ENCODE measurements around the gene AGBL4. TPM values are rescaled to one million over a fixed set of nuclear protein-coding genes. Genes with fewer than 3 reads are reported as not detected.

Gene AGBL4
- polyA plus RNA-seq, 1 donor (not counting 4 experiments of a cell fraction or from before 2014, with no cell fraction given) = not detected

GRCh38 chr1:48495166-48495565 is 1528.6 kb downstream of the AGBL4 start:
- FAIRE-seq (no peak), DNase-seq (ENCODE audit: low read depth, low spot score) (no peak)
- Histone ChIP-seq H3K36me3 (ENCODE audit: control insufficient read depth in 2 of 2, extremely low read depth in 1 of 2, insufficient read depth in 2 of 2, low read length in 2 of 2) (no peaks in the 10 kb centered on the region), H3K79me2 (ENCODE audit: control insufficient read depth, insufficient read depth, low read length) (no peaks in the 10 kb centered on the region), H3K4me2 (ENCODE audit: control insufficient read depth, extremely low read depth, insufficient read depth, low read depth, low read length) (no peak overlapping the region), H3K9me1 (ENCODE audit: control insufficient read depth, extremely low read depth, insufficient read depth, low read length) (no peaks in the 10 kb centered on the region), H3K4me1 (ENCODE audit: control insufficient read depth, extremely low read depth, insufficient read depth, low read length) (peaks cover 11% of the 10 kb centered on the region), H3K27ac (ENCODE audit: control insufficient read depth, insufficient read depth, low read length) (no peak overlapping the region), H3K9me3 (ENCODE audit: control insufficient read depth, low read depth, low read length) (no peaks in the 10 kb centered on the region), H3K4me3 (ENCODE audit: control insufficient read depth in 2 of 3, extremely low read depth in 1 of 3, insufficient read depth in 2 of 3, low read depth in 1 of 3, low read length in 3 of 3) (no peak overlapping the region), H4K20me1 (ENCODE audit: control insufficient read depth, extremely low read depth, insufficient read depth, low read length) (no peaks in the 10 kb centered on the region), H2AFZ (ENCODE audit: control insufficient read depth, low read length) (no peak overlapping the region), H3K9ac (ENCODE audit: control insufficient read depth, extremely low read depth, insufficient read depth, low read length) (no peak overlapping the region), H3K27me3 (ENCODE audit: control insufficient read depth, extremely low read depth, insufficient read depth, low read length) (no peaks in the 10 kb centered on the region)
- TF ChIP-seq EZH2 (IDR thresholded peaks at IDR 0.05; ENCODE audit: low read length) (no peak), CTCF (optimal IDR thresholded peaks at IDR 0.05 in 1 of 3, IDR thresholded peaks at IDR 0.05 in 1 of 3, conservative IDR thresholded peaks at IDR 0.05 in 1 of 3; ENCODE audit: extremely low read depth in 1 of 3, insufficient read depth in 2 of 3, low read length in 3 of 3) (no peak)
- dilution Hi-C loops (cut with MboI; ENCODE audit: extremely low pct_ligation_motif_present, low sequenced_read_pairs) = no loop called here

GRCh38 chr1:48493970-48494769 is 1529.6 kb downstream of the AGBL4 start:
- dilution Hi-C loops (cut with MboI; ENCODE audit: extremely low pct_ligation_motif_present, low sequenced_read_pairs) = no loop called here
- Histone ChIP-seq H3K79me2 (ENCODE audit: control insufficient read depth, insufficient read depth, low read length) (no peaks in the 10 kb centered on the region), H3K27me3 (ENCODE audit: control insufficient read depth, extremely low read depth, insufficient read depth, low read length) (no peaks in the 10 kb centered on the region), H3K4me3 (ENCODE audit: control insufficient read depth in 2 of 3, extremely low read depth in 1 of 3, insufficient read depth in 2 of 3, low read depth in 1 of 3, low read length in 3 of 3) (no peak overlapping the region), H2AFZ (ENCODE audit: control insufficient read depth, low read length) (peak overlapping the region; percentile 30), H3K9me1 (ENCODE audit: control insufficient read depth, extremely low read depth, insufficient read depth, low read length) (no peaks in the 10 kb centered on the region), H3K4me1 (ENCODE audit: control insufficient read depth, extremely low read depth, insufficient read depth, low read length) (peaks cover 11% of the 10 kb centered on the region), H4K20me1 (ENCODE audit: control insufficient read depth, extremely low read depth, insufficient read depth, low read length) (no peaks in the 10 kb centered on the region), H3K27ac (ENCODE audit: control insufficient read depth, insufficient read depth, low read length) (no peak overlapping the region), H3K9me3 (ENCODE audit: control insufficient read depth, low read depth, low read length) (no peaks in the 10 kb centered on the region), H3K36me3 (ENCODE audit: control insufficient read depth in 2 of 2, extremely low read depth in 1 of 2, insufficient read depth in 2 of 2, low read length in 2 of 2) (no peaks in the 10 kb centered on the region), H3K4me2 (ENCODE audit: control insufficient read depth, extremely low read depth, insufficient read depth, low read depth, low read length) (no peak overlapping the region), H3K9ac (ENCODE audit: control insufficient read depth, extremely low read depth, insufficient read depth, low read length) (no peak overlapping the region)
- FAIRE-seq (peak; percentile 32), DNase-seq (ENCODE audit: low read depth, low spot score) (no peak)
- TF ChIP-seq CTCF (optimal IDR thresholded peaks at IDR 0.05 in 1 of 3, IDR thresholded peaks at IDR 0.05 in 1 of 3, conservative IDR thresholded peaks at IDR 0.05 in 1 of 3; ENCODE audit: extremely low read depth in 1 of 3, insufficient read depth in 2 of 3, low read length in 3 of 3) (no peak), EZH2 (IDR thresholded peaks at IDR 0.05; ENCODE audit: low read length) (no peak)

Data from keratinocyte (primary cell).